ENCODE measurements around the gene KNCN. TPM values are rescaled to one million over a fixed set of nuclear protein-coding genes. Genes with fewer than 3 reads are reported as not detected.

The KNCN gene
- polyA plus RNA-seq, 1 donor from 2014 or later = not detected

- peaks cover 32% of the 10 kb centered on the region for H3K27me3 ChIP-seq (ENCODE audit: insufficient read depth, low read depth, low read length)
- H3K9ac ChIP-seq (ENCODE audit: low read length) = no peak overlapping the region
- no peaks in the 10 kb centered on the region for H3K36me3 ChIP-seq (ENCODE audit: insufficient read depth, low read length)
- H3K4me2 ChIP-seq (ENCODE audit: low read length) = no peak overlapping the region
- H3K9me3 ChIP-seq (ENCODE audit: low read length) = no peaks in the 10 kb centered on the region
- no peaks in the 10 kb centered on the region for H3F3A ChIP-seq (ENCODE audit: insufficient read depth, low read length, poor library complexity, severe bottlenecking)
- no peak overlapping the region for H3K4me3 ChIP-seq (ENCODE audit: low read length)
- no peaks in the 10 kb centered on the region for H3K79me2 ChIP-seq (replicated peaks; ENCODE audit: insufficient read depth, low read length)
- H3K27ac ChIP-seq (ENCODE audit: low read length) = no peak overlapping the region
- H3K9me2 ChIP-seq (ENCODE audit: insufficient read depth, low read length) = no peaks in the 10 kb centered on the region
- no peak overlapping the region for H2AFZ ChIP-seq (ENCODE audit: low read depth, low read length)
- H4K20me1 ChIP-seq (ENCODE audit: insufficient read depth) = no peaks in the 10 kb centered on the region
- TF ChIP-seq CTCF (IDR thresholded peaks at IDR 0.05; ENCODE audit: poor library complexity, severe bottlenecking) (no peak), EZH2 (IDR thresholded peaks at IDR 0.05; ENCODE audit: borderline replicate concordance, insufficient read depth, low read length, poor library complexity, severe bottlenecking) (no peak), POLR2AphosphoS5 (IDR thresholded peaks at IDR 0.05) (no peak), RAD21 (conservative IDR thresholded peaks at IDR 0.05) (no peak), TAF1 (IDR thresholded peaks at IDR 0.05; ENCODE audit: low read depth) (no peak), REST (IDR thresholded peaks at IDR 0.05; ENCODE audit: borderline replicate concordance) (no peak), MXI1 (conservative IDR thresholded peaks at IDR 0.05; ENCODE audit: poor library complexity, severe bottlenecking) (no peak), SMC3 (conservative IDR thresholded peaks at IDR 0.05; ENCODE audit: poor library complexity) (no peak), EP300 (conservative IDR thresholded peaks at IDR 0.05; ENCODE audit: poor library complexity, severe bottlenecking) (no peak)
These were observed 14.9 kb downstream of the KNCN start for GRCh38 chr1:46536527-46536926.

GRCh38 chr1:46535063-46535462 is 16.4 kb downstream of the KNCN start:
- Histone ChIP-seq H4K20me1 (ENCODE audit: insufficient read depth) (no peaks in the 10 kb centered on the region), H3K79me2 (replicated peaks; ENCODE audit: insufficient read depth, low read length) (no peaks in the 10 kb centered on the region), H2AFZ (ENCODE audit: low read depth, low read length) (no peak overlapping the region), H3K4me2 (ENCODE audit: low read length) (no peak overlapping the region), H3K4me3 (ENCODE audit: low read length) (no peak overlapping the region), H3K9me2 (ENCODE audit: insufficient read depth, low read length) (no peaks in the 10 kb centered on the region), H3F3A (ENCODE audit: insufficient read depth, low read length, poor library complexity, severe bottlenecking) (no peaks in the 10 kb centered on the region), H3K9ac (ENCODE audit: low read length) (no peak overlapping the region), H3K36me3 (ENCODE audit: insufficient read depth, low read length) (no peaks in the 10 kb centered on the region), H3K27ac (ENCODE audit: low read length) (no peak overlapping the region), H3K9me3 (ENCODE audit: low read length) (no peaks in the 10 kb centered on the region), H3K27me3 (ENCODE audit: insufficient read depth, low read depth, low read length) (peaks cover 44% of the 10 kb centered on the region)
- TF ChIP-seq REST (IDR thresholded peaks at IDR 0.05; ENCODE audit: borderline replicate concordance) = no peak
- TF ChIP-seq SMC3 (conservative IDR thresholded peaks at IDR 0.05; ENCODE audit: poor library complexity) = no peak
